DND-41 (cell line): ENCODE data around the gene MICU2.

Experiments used
- EZH2 ChIP-seq: IDR thresholded peaks from 3 replicates; pipeline ENCODE4 v1.6.1; 2012; ENCODE audit warnings: borderline replicate concordance, low read depth, mild to moderate bottlenecking, moderate library complexity, low read length, inconsistent platforms; ENCODE audit not compliant: severe bottlenecking
- TF ChIP-seq, protein P1 (sequence below): IDR thresholded peaks from 2 replicates; pipeline ENCODE4 v1.5.1; 2012; ENCODE audit warnings: borderline replicate concordance, low read length, moderate library complexity, mild to moderate bottlenecking; ENCODE audit not compliant: poor library complexity, severe bottlenecking; ENCODE audit errors: extremely low read depth

DNA sequence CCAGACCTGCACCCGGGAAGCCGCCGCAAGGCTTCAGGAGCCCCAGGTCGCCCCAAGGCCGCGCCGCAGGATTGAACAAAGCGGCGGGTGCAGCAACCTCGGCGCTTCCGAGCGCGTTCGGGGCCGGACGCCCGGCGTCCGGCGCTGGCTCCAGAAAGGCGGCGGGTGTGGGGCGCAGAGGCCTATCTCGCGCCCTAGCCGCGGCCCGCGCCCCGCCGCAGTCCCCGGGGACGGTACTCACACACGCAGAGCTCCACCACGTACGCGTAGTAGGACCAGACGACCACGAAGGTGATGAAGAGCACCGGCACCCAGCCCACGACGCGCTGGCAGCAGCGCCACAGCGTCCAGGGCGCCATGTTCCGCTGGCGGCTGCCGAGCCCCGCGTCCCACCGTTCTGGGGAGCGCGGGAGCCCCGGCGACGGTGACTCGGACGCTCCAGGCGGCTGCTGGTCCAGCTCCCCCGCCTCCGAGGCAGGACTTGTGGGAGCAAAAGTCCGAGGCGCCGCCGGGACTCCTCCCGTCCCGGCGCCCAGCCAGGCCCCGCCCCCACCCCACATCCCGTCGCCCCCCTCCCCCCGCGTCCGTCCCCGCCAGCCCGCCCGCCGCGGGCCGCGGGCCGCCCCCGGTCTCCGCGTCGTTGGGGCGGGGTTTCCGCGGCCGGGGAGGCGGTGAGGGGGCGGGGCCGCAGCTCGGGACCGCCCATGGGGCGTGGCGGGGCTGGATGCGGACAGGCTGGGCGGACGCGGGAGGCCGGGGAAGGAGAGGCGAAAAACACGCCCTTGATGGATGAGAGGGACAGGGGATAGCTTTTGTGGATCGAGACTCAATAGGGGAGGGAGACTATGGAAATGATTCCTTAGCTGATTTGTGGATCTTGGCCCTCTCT, 144.9 kb downstream of the MICU2 start, which contains the start of gene ZDHHC20:
- no peak for TF ChIP-seq EZH2
- TF ChIP-seq, protein P1, sequence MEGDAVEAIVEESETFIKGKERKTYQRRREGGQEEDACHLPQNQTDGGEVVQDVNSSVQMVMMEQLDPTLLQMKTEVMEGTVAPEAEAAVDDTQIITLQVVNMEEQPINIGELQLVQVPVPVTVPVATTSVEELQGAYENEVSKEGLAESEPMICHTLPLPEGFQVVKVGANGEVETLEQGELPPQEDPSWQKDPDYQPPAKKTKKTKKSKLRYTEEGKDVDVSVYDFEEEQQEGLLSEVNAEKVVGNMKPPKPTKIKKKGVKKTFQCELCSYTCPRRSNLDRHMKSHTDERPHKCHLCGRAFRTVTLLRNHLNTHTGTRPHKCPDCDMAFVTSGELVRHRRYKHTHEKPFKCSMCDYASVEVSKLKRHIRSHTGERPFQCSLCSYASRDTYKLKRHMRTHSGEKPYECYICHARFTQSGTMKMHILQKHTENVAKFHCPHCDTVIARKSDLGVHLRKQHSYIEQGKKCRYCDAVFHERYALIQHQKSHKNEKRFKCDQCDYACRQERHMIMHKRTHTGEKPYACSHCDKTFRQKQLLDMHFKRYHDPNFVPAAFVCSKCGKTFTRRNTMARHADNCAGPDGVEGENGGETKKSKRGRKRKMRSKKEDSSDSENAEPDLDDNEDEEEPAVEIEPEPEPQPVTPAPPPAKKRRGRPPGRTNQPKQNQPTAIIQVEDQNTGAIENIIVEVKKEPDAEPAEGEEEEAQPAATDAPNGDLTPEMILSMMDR: no peak
